IMR-90 (cell line): Measurements from ENCODE around the gene INF2. TPM values are rescaled to one million over a fixed set of nuclear protein-coding genes. Genes with fewer than 3 reads are reported as not detected.

Experiments used
- ATAC-seq: fragments of 200-7000 bp; cut with Tn5 transposase; 2 replicates; pipeline ENCODE4 v1.9.1; 2020; ENCODE audit warnings: low read depth, mild to moderate bottlenecking, moderate library complexity
- BruUV-seq: library from RNA; stranded (reverse); fragments of 400-500 nt; replicated peaks from 2 replicates; lab custom pipeline; 2021; lab: Mats Ljungman, UMichigan
- CTCF ChIA-PET: fragments of 300-600 bp; formaldehyde crosslinking; extraction: SDS; loops from one replicate; lab custom pipeline; 2021; ENCODE audit warnings: antibody characterized with exemption; lab: Yijun Ruan, JAX
- POLR2A ChIA-PET: fragments of 300-600 bp; sonication (Branson Sonifier 250); formaldehyde crosslinking; loops from one replicate; lab custom pipeline; 2022; ENCODE audit warnings: antibody characterized with exemption; ENCODE audit not compliant: unreplicated experiment; lab: Charles Lee
- DNase-seq: peaks from one replicate; pipeline ENCODE4 v3.0.0; 2013
- H2AFZ ChIP-seq: replicated peaks from 2 replicates; pipeline ENCODE3; 2013; ENCODE audit warnings: low read length, mild to moderate bottlenecking; ENCODE audit not compliant: poor library complexity
- H2AK5ac ChIP-seq: 2 replicates; pipeline ENCODE4 v1.6.1; 2013; ENCODE audit warnings: low read depth, low read length, inconsistent platforms
- H2AK9ac ChIP-seq: replicated peaks from 2 replicates; pipeline ENCODE3; 2013; ENCODE audit warnings: mild to moderate bottlenecking, low read depth, low read length, moderate library complexity; ENCODE audit not compliant: poor library complexity
- H2BK120ac ChIP-seq: 2 replicates; pipeline ENCODE4 v1.6.1; 2013; ENCODE audit warnings: low read depth, low read length, inconsistent platforms
- H2BK15ac ChIP-seq: 3 replicates; pipeline ENCODE4 v1.6.1; 2013; ENCODE audit warnings: low read depth, low read length, inconsistent platforms
- H2BK20ac ChIP-seq: 2 replicates; pipeline ENCODE4 v1.6.1; 2013; ENCODE audit warnings: low read depth, mild to moderate bottlenecking, inconsistent platforms, low read length, moderate library complexity
- H2BK5ac ChIP-seq: 2 replicates; pipeline ENCODE4 v1.6.1; 2013; ENCODE audit warnings: mild to moderate bottlenecking, low read depth, low read length, inconsistent platforms; ENCODE audit not compliant: poor library complexity, severe bottlenecking
- H3K14ac ChIP-seq: replicated peaks from 2 replicates; pipeline ENCODE4 v1.6.1; 2013; ENCODE audit warnings: low read depth, low read length, inconsistent platforms
- H3K18ac ChIP-seq: 2 replicates; pipeline ENCODE4 v1.6.1; 2013; ENCODE audit warnings: low read depth, low read length, control low read depth
- H3K23ac ChIP-seq: 2 replicates; pipeline ENCODE4 v1.6.1; 2013; ENCODE audit warnings: low read depth, low read length, inconsistent platforms
- H3K27ac ChIP-seq: 2 replicates; pipeline ENCODE4 v1.5.1; 2013; ENCODE audit warnings: mild to moderate bottlenecking, control low read depth, low read length; ENCODE audit not compliant: insufficient read depth
- H3K27me3 ChIP-seq: 2 replicates; pipeline ENCODE4 v1.6.1; 2013; ENCODE audit warnings: low read length; ENCODE audit not compliant: control insufficient read depth, insufficient read depth
- H3K36me3 ChIP-seq: 2 replicates; pipeline ENCODE4 v1.6.1; 2013; ENCODE audit warnings: low read length, mixed read lengths; ENCODE audit not compliant: control insufficient read depth, insufficient read depth
- H3K4ac ChIP-seq: 2 replicates; pipeline ENCODE4 v1.6.1; 2013; ENCODE audit warnings: low read depth, low read length, inconsistent platforms
- H3K4me1 ChIP-seq: 2 replicates; pipeline ENCODE4 v1.6.1; 2013; ENCODE audit warnings: low read length, mixed read lengths; ENCODE audit not compliant: control insufficient read depth, insufficient read depth
- H3K4me2 ChIP-seq: 2 replicates; pipeline ENCODE4 v1.6.1; 2013; ENCODE audit warnings: low read depth, mild to moderate bottlenecking, control low read depth, low read length, moderate library complexity
- H3K4me3 ChIP-seq: 2 replicates; pipeline ENCODE4 v1.5.1; 2013; ENCODE audit warnings: low read depth, mild to moderate bottlenecking, control low read depth, low read length, moderate library complexity; ENCODE audit not compliant: insufficient read depth
- H3K56ac ChIP-seq: 2 replicates; pipeline ENCODE4 v1.6.1; 2013; ENCODE audit warnings: low read length, inconsistent platforms; ENCODE audit not compliant: insufficient read depth; ENCODE audit errors: extremely low read depth
- H3K79me1 ChIP-seq, 2 experiments: 2 replicates each; pipeline ENCODE4 v1.6.1; 2013; ENCODE audit warnings: low read length in 2 of 2, inconsistent platforms in 1 of 2, low read depth in 1 of 2
- H3K9ac ChIP-seq: 2 replicates; pipeline ENCODE4 v1.6.1; 2013; ENCODE audit warnings: low read depth, low read length, control low read depth
- H3K9me1 ChIP-seq: 2 replicates; pipeline ENCODE4 v1.6.1; 2013; ENCODE audit warnings: low read length, inconsistent platforms; ENCODE audit not compliant: insufficient read depth
- H3K9me3 ChIP-seq: 2 replicates; pipeline ENCODE4 v1.6.1; 2013; ENCODE audit warnings: low read length; ENCODE audit not compliant: control insufficient read depth, insufficient read depth
- H4K20me1 ChIP-seq: 2 replicates; pipeline ENCODE4 v1.6.1; 2013; ENCODE audit warnings: low read length, inconsistent platforms; ENCODE audit not compliant: insufficient read depth
- H4K5ac ChIP-seq: 2 replicates; pipeline ENCODE4 v1.6.1; 2013; ENCODE audit warnings: mild to moderate bottlenecking, low read depth, low read length, control low read depth
- H4K8ac ChIP-seq, 2 experiments: 2 replicates each; pipeline ENCODE4 v1.6.1; 2013; ENCODE audit warnings: low read depth in 2 of 2, low read length in 2 of 2, control low read depth in 1 of 2, inconsistent platforms in 1 of 2
- H4K91ac ChIP-seq: 2 replicates; pipeline ENCODE4 v1.6.1; 2013; ENCODE audit warnings: low read depth, low read length, inconsistent platforms; ENCODE audit not compliant: insufficient read depth
- BHLHE40 ChIP-seq: fragments of 150-350 bp; IDR thresholded peaks from 2 replicates; pipeline ENCODE4 v1.6.1; 2016; ENCODE audit warnings: mild to moderate bottlenecking, low read depth, low read length
- CEBPB ChIP-seq: IDR thresholded peaks from 2 replicates; pipeline ENCODE4 v1.6.1; 2012; ENCODE audit warnings: low read depth, low read length, improper control_type of control experiment
- CHD1 ChIP-seq: IDR thresholded peaks from 2 replicates; pipeline ENCODE4 v1.6.1; 2012; ENCODE audit warnings: low read depth, low read length, improper control_type of control experiment
- CTCF ChIP-seq: conservative IDR thresholded peaks from 2 replicates; pipeline ENCODE4 v1.5.1; 2012; ENCODE audit warnings: mild to moderate bottlenecking, low read depth, low read length, improper control_type of control experiment
- ELK1 ChIP-seq: fragments of 150-350 bp; IDR thresholded peaks from 2 replicates; pipeline ENCODE4 v1.6.1; 2016; ENCODE audit warnings: low read depth, mild to moderate bottlenecking, low read length, moderate library complexity, borderline replicate concordance
- FOS ChIP-seq: fragments of 150-350 bp; IDR thresholded peaks from 2 replicates; pipeline ENCODE4 v1.6.1; 2016; ENCODE audit warnings: low read depth, low read length
- MAFK ChIP-seq: IDR thresholded peaks from 2 replicates; pipeline ENCODE4 v1.6.1; 2012; ENCODE audit warnings: low read depth, low read length, improper control_type of control experiment
- MAZ ChIP-seq: IDR thresholded peaks from 2 replicates; pipeline ENCODE4 v1.6.1; 2012; ENCODE audit warnings: low read depth, mild to moderate bottlenecking, low read length, improper control_type of control experiment, moderate library complexity, borderline replicate concordance
- MXI1 ChIP-seq: IDR thresholded peaks from 2 replicates; pipeline ENCODE4 v1.6.1; 2012; ENCODE audit warnings: low read depth, mild to moderate bottlenecking, low read length, moderate library complexity, borderline replicate concordance
- NFE2L2 ChIP-seq: fragments of 150-350 bp; IDR thresholded peaks from 2 replicates; pipeline ENCODE4 v1.6.1; 2016; ENCODE audit warnings: low read depth, mild to moderate bottlenecking, low read length
- POLR2A ChIP-seq: IDR thresholded peaks from 2 replicates; pipeline ENCODE4 v1.6.1; 2012; ENCODE audit warnings: mild to moderate bottlenecking, low read depth, low read length
- RAD21 ChIP-seq: IDR thresholded peaks from 2 replicates; pipeline ENCODE4 v1.6.1; 2012; ENCODE audit warnings: low read length, improper control_type of control experiment
- RCOR1 ChIP-seq: IDR thresholded peaks from 2 replicates; pipeline ENCODE4 v1.6.1; 2012; ENCODE audit warnings: mild to moderate bottlenecking, low read length, improper control_type of control experiment; ENCODE audit not compliant: insufficient replicate concordance
- RFX5 ChIP-seq: IDR thresholded peaks from 2 replicates; pipeline ENCODE4 v1.8.0; 2012; ENCODE audit warnings: low read depth, mild to moderate bottlenecking, low read length, moderate library complexity
- SMC3 ChIP-seq: fragments of 150-350 bp; IDR thresholded peaks from 2 replicates; pipeline ENCODE4 v1.6.1; 2016; ENCODE audit warnings: low read depth, mild to moderate bottlenecking, antibody characterized with exemption, low read length, moderate library complexity
- USF2 ChIP-seq: fragments of 150-350 bp; IDR thresholded peaks from 2 replicates; pipeline ENCODE4 v1.6.1; 2017; ENCODE audit warnings: mild to moderate bottlenecking, antibody characterized with exemption, low read length, low read depth
- WGBS, 2 experiments: methylation state at CpG; one replicate each; pipeline versions ENCODE4 v1.1.5 to v1.1.7; 2013; ENCODE audit warnings: missing lambda C conversion rate in 2 of 2; ENCODE audit not compliant: insufficient read length in 1 of 2; ENCODE audit errors: extremely low coverage in 2 of 2; 5-methylcytosine and 5-hydroxymethylcytosine counted together
- dilution Hi-C: fragments of 300-500 bp; cut with HindIII; formaldehyde crosslinking; loops from one replicate; pipeline ENCODE4 v1.14.3; 2018; ENCODE audit warnings: low sequenced_read_pairs; ENCODE audit not compliant: unreplicated experiment
- in situ Hi-C: fragments of 300-500 bp; cut with MboI; formaldehyde crosslinking; loops from 3 replicates; pipeline ENCODE4 v1.14.3; 2019; ENCODE audit warnings: low sequenced_read_pairs, inconsistent platforms, mixed read lengths
- intact Hi-C: fragments of 100-400 bp; cut with micrococcal nuclease; formaldehyde crosslinking; loops from 2 replicates; pipeline ENCODE4 v1.10.0; 2022
- polyA plus RNA-seq, 3 experiments: library from polyadenylated mRNA; depleted of rRNA; stranded (reverse); fragments of >200 nt; gene quantifications; 2 replicates each; pipeline ENCODE4 v1.2.3, GENCODE V29; 2012; ENCODE audit warnings: low replicate concordance in 1 of 3
- total RNA-seq: library from RNA; depleted of rRNA; stranded (reverse); fragments of >200 nt; gene quantifications from 2 replicates; pipeline ENCODE4 v1.2.3, GENCODE V29; 2012

Gene INF2
- total and polyA plus RNA-seq, 2 of the 4 experiments (the other 2 are of a cell fraction): 16.8 to 62.1 TPM

GRCh38 chr14:104715416-104715815 is 26.0 kb downstream of the INF2 start:
- TF ChIP-seq CEBPB (no peak), CTCF (no peak), SMC3 (no peak), RAD21 (no peak), CHD1 (no peak), FOS (no peak), USF2 (no peak), NFE2L2 (no peak), POLR2A (no peak), RFX5 (no peak), MXI1 (no peak), RCOR1 (no peak), MAZ (no peak), MAFK (no peak), BHLHE40 (no peak), ELK1 (no peak)
- H3K27ac ChIP-seq: no peak overlapping the region
- H3K4me1 ChIP-seq: no peaks in the 10 kb centered on the region
- ChIA-PET POLR2A (no interaction called here), CTCF (no interaction called here)
- H2BK120ac ChIP-seq: no peak overlapping the region
- no peak overlapping the region for H3K23ac ChIP-seq
- no peak overlapping the region for H3K14ac ChIP-seq
- H2AK9ac ChIP-seq: peak overlapping the region; percentile 71
- H2AK5ac ChIP-seq: no peak overlapping the region
- WGBS, 2 experiments: 81% methylated on average over 8 of the region's 18 CpGs; no CpG with 5 or more reads in 1 of the 2 experiments
- in situ Hi-C loops: no loop called here
- H2BK5ac ChIP-seq: no peak overlapping the region
- H2BK15ac ChIP-seq: no peak overlapping the region
- dilution Hi-C loops: no loop called here
- 0 out of 2 replicates have a peak, but pooled peaks cover 6% of the 10 kb centered on the region for H4K20me1 ChIP-seq
- no peak overlapping the region for H4K91ac ChIP-seq
- H3K9me3 ChIP-seq: no peaks in the 10 kb centered on the region
- H3K79me1 ChIP-seq: peaks cover 2% of the 10 kb centered on the region in 2 experiments; a peak in 1 of 4 replicates
- H3K27me3 ChIP-seq: no peaks in the 10 kb centered on the region
- H4K8ac ChIP-seq: no peak overlapping the region
- intact Hi-C loops: no loop called here
- H3K36me3 ChIP-seq: peaks cover 75% of the 10 kb centered on the region
- H3K4me2 ChIP-seq: no peak overlapping the region
- H2AFZ ChIP-seq: no peak overlapping the region
- no peak overlapping the region for H3K9ac ChIP-seq
- no peak overlapping the region for H3K56ac ChIP-seq
- H3K18ac ChIP-seq: no peak overlapping the region
- H2BK20ac ChIP-seq: no peak overlapping the region
- ATAC-seq (no peak), DNase-seq (no peak)
- no peak overlapping the region for H4K5ac ChIP-seq
- no peaks in the 10 kb centered on the region for H3K9me1 ChIP-seq
- no peak overlapping the region for H3K4ac ChIP-seq
- no TSS peak for BruUV-seq
- no peak overlapping the region for H3K4me3 ChIP-seq
